H9 (cell line): Measurements from ENCODE around the gene SPRY4. TPM values are rescaled to one million over a fixed set of nuclear protein-coding genes. Genes with fewer than 3 reads are reported as not detected.

ENCODE experiments used
- DNase-seq: peaks from one replicate; pipeline ENCODE4 v3.0.0-alpha.2; 2017
- H2AFZ ChIP-seq: one replicate; pipeline ENCODE4 v1.6.1; 2013; ENCODE audit warnings: mild to moderate bottlenecking, low read length, control low read depth, moderate library complexity
- H2AK5ac ChIP-seq: 2 replicates; pipeline ENCODE4 v1.6.1; 2013; ENCODE audit warnings: low read length, control low read depth, mixed read lengths; ENCODE audit not compliant: insufficient read length
- H2BK120ac ChIP-seq: one replicate; pipeline ENCODE4 v1.6.1; 2013; ENCODE audit warnings: low read depth, mild to moderate bottlenecking, low read length, control low read depth, inconsistent platforms; ENCODE audit not compliant: poor library complexity, severe bottlenecking
- H2BK12ac ChIP-seq: 2 replicates; pipeline ENCODE4 v1.6.1; 2013; ENCODE audit warnings: low read length, control low read depth, mixed read lengths, low read depth; ENCODE audit not compliant: insufficient read length
- H2BK15ac ChIP-seq: 2 replicates; pipeline ENCODE4 v1.6.1; 2013; ENCODE audit warnings: low read depth, low read length, control low read depth
- H2BK20ac ChIP-seq: one replicate; pipeline ENCODE4 v1.6.1; 2013; ENCODE audit warnings: low read depth, mild to moderate bottlenecking, low read length, control low read depth, inconsistent platforms; ENCODE audit not compliant: poor library complexity, severe bottlenecking
- H2BK5ac ChIP-seq: 2 replicates; pipeline ENCODE4 v1.6.1; 2013; ENCODE audit warnings: low read length, control low read depth, mixed read lengths; ENCODE audit not compliant: insufficient read length
- H3K14ac ChIP-seq: 2 replicates; pipeline ENCODE4 v1.6.1; 2013; ENCODE audit warnings: low read length, control low read depth; ENCODE audit not compliant: insufficient read depth
- H3K18ac ChIP-seq: 2 replicates; pipeline ENCODE4 v1.6.1; 2013; ENCODE audit warnings: low read depth, mild to moderate bottlenecking, mixed read lengths, low read length, control low read depth; ENCODE audit not compliant: insufficient read length
- H3K23ac ChIP-seq: 2 replicates; pipeline ENCODE4 v1.6.1; 2013; ENCODE audit warnings: low read length, control low read depth, mixed read lengths, low read depth; ENCODE audit not compliant: insufficient read length
- H3K23me2 ChIP-seq: 2 replicates; pipeline ENCODE4 v1.6.1; 2013; ENCODE audit warnings: low read depth, mild to moderate bottlenecking, mixed read lengths, low read length, control low read depth; ENCODE audit not compliant: insufficient read length, poor library complexity, severe bottlenecking
- H3K27ac ChIP-seq: 2 replicates; pipeline ENCODE4 v1.5.1; 2013; ENCODE audit warnings: low read length, control low read depth, mixed read lengths, low read depth; ENCODE audit not compliant: insufficient read length
- H3K27me3 ChIP-seq: 2 replicates; pipeline ENCODE4 v1.6.1; 2013; ENCODE audit warnings: low read length, control low read depth, inconsistent platforms; ENCODE audit not compliant: insufficient read depth
- H3K4ac ChIP-seq: 2 replicates; pipeline ENCODE4 v1.6.1; 2013; ENCODE audit warnings: low read depth, mild to moderate bottlenecking, control low read depth, inconsistent platforms, low read length, moderate library complexity
- H3K4me1 ChIP-seq: 2 replicates; pipeline ENCODE4 v1.6.1; 2013; ENCODE audit warnings: low read length, control low read depth, inconsistent platforms; ENCODE audit not compliant: insufficient read depth
- H3K4me2 ChIP-seq: 2 replicates; pipeline ENCODE4 v1.6.1; 2013; ENCODE audit warnings: low read length, control low read depth, mixed read lengths; ENCODE audit not compliant: insufficient read length, insufficient read depth
- H3K56ac ChIP-seq: 2 replicates; pipeline ENCODE4 v1.6.1; 2013; ENCODE audit warnings: low read depth, mild to moderate bottlenecking, mixed read lengths, low read length, control low read depth; ENCODE audit not compliant: insufficient read length
- H3K79me1 ChIP-seq: 2 replicates; pipeline ENCODE4 v1.6.1; 2013; ENCODE audit warnings: low read depth, mild to moderate bottlenecking, moderate library complexity, low read length, control low read depth, inconsistent platforms; ENCODE audit not compliant: insufficient read depth, poor library complexity, severe bottlenecking
- H3K79me2 ChIP-seq: 2 replicates; pipeline ENCODE4 v1.6.1; 2013; ENCODE audit warnings: low read length, control low read depth, inconsistent platforms; ENCODE audit not compliant: insufficient read depth
- H3K9ac ChIP-seq: 2 replicates; pipeline ENCODE4 v1.6.1; 2013; ENCODE audit warnings: low read length, control low read depth, mixed read lengths; ENCODE audit not compliant: insufficient read length; ENCODE audit errors: extremely low read depth
- H3K9me3 ChIP-seq: one replicate; pipeline ENCODE4 v1.6.1; 2013; ENCODE audit warnings: low read depth, low read length, inconsistent platforms; ENCODE audit not compliant: control insufficient read depth
- H3T11ph ChIP-seq: one replicate; pipeline ENCODE4 v1.6.1; 2013; ENCODE audit warnings: mild to moderate bottlenecking, low read length, control low read depth, inconsistent platforms
- H4K20me1 ChIP-seq: one replicate; pipeline ENCODE4 v1.6.1; 2013; ENCODE audit not compliant: control insufficient read depth, insufficient read length, insufficient read depth
- H4K5ac ChIP-seq: 2 replicates; pipeline ENCODE4 v1.6.1; 2013; ENCODE audit warnings: low read depth, mild to moderate bottlenecking, mixed read lengths, low read length, control low read depth; ENCODE audit not compliant: insufficient read length
- H4K8ac ChIP-seq: replicated peaks from 2 replicates; pipeline ENCODE4 v1.6.1; 2013; ENCODE audit warnings: low read length, control low read depth, mixed read lengths, low read depth; ENCODE audit not compliant: insufficient read length
- H4K91ac ChIP-seq: 2 replicates; pipeline ENCODE4 v1.6.1; 2013; ENCODE audit warnings: low read depth, mild to moderate bottlenecking, moderate library complexity, mixed read lengths, low read length, control low read depth; ENCODE audit not compliant: insufficient read length
- H3K27ac Mint-ChIP-seq, 3 experiments: 2 replicates in 2 of 3; 3 replicates in 1 of 3; pipeline ENCODE4 v1.8.0; 2020 to 2021; ENCODE audit warnings: mixed read lengths in 3 of 3, mild to moderate bottlenecking in 1 of 3, moderate library complexity in 1 of 3
- H3K27me3 Mint-ChIP-seq: 2 replicates; pipeline ENCODE4 v1.8.0; 2021; ENCODE audit warnings: low read depth, mild to moderate bottlenecking, moderate library complexity, mixed read lengths
- H3K36me3 Mint-ChIP-seq, 3 experiments: 2 replicates in 2 of 3; 3 replicates in 1 of 3; pipeline ENCODE4 v1.8.0; 2020 to 2021; ENCODE audit warnings: low read depth in 3 of 3, mixed read lengths in 3 of 3; ENCODE audit not compliant: insufficient read depth in 1 of 3
- H3K4me1 Mint-ChIP-seq, 2 experiments: 2 replicates each; pipeline ENCODE4 v1.8.0; 2020; ENCODE audit warnings: mixed read lengths in 2 of 2
- H3K4me3 Mint-ChIP-seq, 2 experiments: 2 replicates in 1 of 2; 3 replicates in 1 of 2; pipeline ENCODE4 v1.8.0; 2020 to 2021; ENCODE audit warnings: mild to moderate bottlenecking in 2 of 2, mixed read lengths in 2 of 2, moderate library complexity in 1 of 2
- H3K9me3 Mint-ChIP-seq, 2 experiments: 2 replicates in 1 of 2; 3 replicates in 1 of 2; pipeline ENCODE4 v1.8.0; 2020; ENCODE audit warnings: mild to moderate bottlenecking in 2 of 2, mixed read lengths in 2 of 2, moderate library complexity in 1 of 2
- WGBS: extraction: QIAGEN DNeasy Blood & Tissue Kit; methylation state at CpG from one replicate; pipeline ENCODE4 v1.1.7; 2013; ENCODE audit warnings: missing lambda C conversion rate, low lambda C conversion rate, mixed read lengths; ENCODE audit not compliant: insufficient read length; ENCODE audit errors: extremely low coverage; 5-methylcytosine and 5-hydroxymethylcytosine counted together
- total RNA-seq: library from RNA; stranded (reverse); gene quantifications from 2 replicates; pipeline ENCODE4 v1.2.1, GENCODE V29; 2021
- TF ChIP-seq, protein P1 (sequence below): fragments of 200-600 bp; sonication (generic); conservative IDR thresholded peaks from 3 replicates; pipeline ENCODE4 v1.8.0; 2021; ENCODE audit warnings: antibody characterized with exemption, mild to moderate bottlenecking

SPRY4 gene
- total RNA-seq, 1 experiment from 2014 or later: 92.4 TPM

DNA sequence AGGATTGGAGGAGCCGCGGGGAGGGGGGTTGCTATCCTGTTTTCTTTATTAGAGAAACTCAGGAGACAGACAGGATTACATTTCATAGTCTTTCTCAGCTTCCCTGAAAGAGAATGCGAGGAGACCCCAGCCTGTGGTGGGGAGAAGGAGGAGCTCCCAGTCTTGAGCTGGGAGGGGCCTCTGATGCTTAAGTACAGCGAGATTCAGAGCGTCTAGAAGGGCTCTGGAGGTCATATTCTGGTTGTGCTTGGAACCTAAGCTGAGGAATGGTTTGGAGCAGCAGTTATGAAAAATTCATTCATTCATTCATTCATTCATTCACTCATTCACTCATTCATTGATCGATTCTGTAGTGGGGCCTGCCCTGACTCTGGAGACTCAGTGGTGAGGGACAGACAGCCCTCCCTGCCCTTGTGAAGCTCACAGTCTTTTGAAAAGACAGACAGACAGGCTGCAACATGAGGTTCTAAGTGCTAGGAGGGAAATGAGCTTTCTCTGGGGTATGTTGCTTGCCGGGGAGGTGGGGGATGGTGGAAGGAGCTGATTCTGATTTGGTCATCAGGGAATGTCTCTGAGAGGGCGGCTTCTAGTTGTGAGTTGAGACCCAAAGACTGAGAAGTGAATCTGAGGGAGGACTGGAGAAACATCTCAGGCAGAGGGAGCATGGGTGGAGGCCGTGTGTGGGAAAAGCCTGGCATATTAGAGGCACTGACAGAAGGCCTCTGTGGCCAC, 2.5 kb upstream of the SPRY4 start:
- Mint-ChIP-seq H3K27me3 (peaks cover 6% of the 10 kb centered on the region), H3K4me3 (peak overlapping the region; percentile 96 to 99), H3K9me3 (peaks cover 0 to 2% of the 10 kb centered on the region in 2 experiments; a peak in 1 of 5 replicates), H3K4me1 (peaks cover 44 to 52% of the 10 kb centered on the region in 2 experiments), H3K27ac (peak overlapping the region; percentile 98), H3K36me3 (peaks cover 0 to 20% (median 19%) of the 10 kb centered on the region in 3 experiments; a peak in 5 of 7 replicates)
- Histone ChIP-seq H3K9ac (peak overlapping the region; percentile 66), H3K27me3 (no peaks in the 10 kb centered on the region), H3K79me2 (peaks cover 27% of the 10 kb centered on the region), H3K4me2 (peak overlapping the region; percentile 94), H3K14ac (peak overlapping the region; percentile 49; the same call in 1 of the 2 replicates), H2BK5ac (peak overlapping the region; percentile 77), H2BK20ac (no peak overlapping the region), H3K18ac (peak overlapping the region; percentile 27), H2AK5ac (no peak overlapping the region), H3K4ac (no peak overlapping the region), H4K8ac (no peak overlapping the region), H3K9me3 (no peaks in the 10 kb centered on the region), H4K91ac (no peak overlapping the region), H2BK15ac (no peak overlapping the region), H3K27ac (peak overlapping the region; percentile 82), H3K23ac (no peak overlapping the region), H4K5ac (no peak overlapping the region), H3K79me1 (peaks cover 2% of the 10 kb centered on the region), H3K23me2 (peaks cover 32% of the 10 kb centered on the region), H3T11ph (no peak overlapping the region), H2BK120ac (peak overlapping the region; percentile 54), H2AFZ (no peak overlapping the region), H3K4me1 (peaks cover 12% of the 10 kb centered on the region; the same call in 1 of the 2 replicates), H4K20me1 (peaks cover 3% of the 10 kb centered on the region), H3K56ac (no peak overlapping the region), H2BK12ac (no peak overlapping the region)
- peak; percentile 52 for DNase-seq
- no CpG with 5 or more reads among the region's 9 CpGs for WGBS
- TF ChIP-seq, protein P1, sequence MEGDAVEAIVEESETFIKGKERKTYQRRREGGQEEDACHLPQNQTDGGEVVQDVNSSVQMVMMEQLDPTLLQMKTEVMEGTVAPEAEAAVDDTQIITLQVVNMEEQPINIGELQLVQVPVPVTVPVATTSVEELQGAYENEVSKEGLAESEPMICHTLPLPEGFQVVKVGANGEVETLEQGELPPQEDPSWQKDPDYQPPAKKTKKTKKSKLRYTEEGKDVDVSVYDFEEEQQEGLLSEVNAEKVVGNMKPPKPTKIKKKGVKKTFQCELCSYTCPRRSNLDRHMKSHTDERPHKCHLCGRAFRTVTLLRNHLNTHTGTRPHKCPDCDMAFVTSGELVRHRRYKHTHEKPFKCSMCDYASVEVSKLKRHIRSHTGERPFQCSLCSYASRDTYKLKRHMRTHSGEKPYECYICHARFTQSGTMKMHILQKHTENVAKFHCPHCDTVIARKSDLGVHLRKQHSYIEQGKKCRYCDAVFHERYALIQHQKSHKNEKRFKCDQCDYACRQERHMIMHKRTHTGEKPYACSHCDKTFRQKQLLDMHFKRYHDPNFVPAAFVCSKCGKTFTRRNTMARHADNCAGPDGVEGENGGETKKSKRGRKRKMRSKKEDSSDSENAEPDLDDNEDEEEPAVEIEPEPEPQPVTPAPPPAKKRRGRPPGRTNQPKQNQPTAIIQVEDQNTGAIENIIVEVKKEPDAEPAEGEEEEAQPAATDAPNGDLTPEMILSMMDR: no peak
